Stimulated activated memory B cell treated with anti-CD40 and anti-IgM and Interleukin-4, amounts not matched to agents 10 μg/mL and 1 μg/mL and 100 μg/mL, for 72 hours (primary cell): ENCODE data around the gene FBXO17.

Experiments used
- ATAC-seq: fragments of 150-1000 bp; cut with Tn5 transposase; 2 replicates; pipeline ENCODE4 v1.10.0; 2021
- H3K27ac Mint-ChIP-seq: one replicate; pipeline ENCODE4 v1.8.0; 2022; ENCODE audit warnings: mild to moderate bottlenecking, mixed read lengths
- H3K27me3 Mint-ChIP-seq: one replicate; pipeline ENCODE4 v1.8.0; 2022; ENCODE audit warnings: mixed read lengths
- H3K36me3 Mint-ChIP-seq: one replicate; pipeline ENCODE4 v1.8.0; 2022; ENCODE audit warnings: mixed read lengths
- H3K4me1 Mint-ChIP-seq: one replicate; pipeline ENCODE4 v1.8.0; 2022; ENCODE audit warnings: mixed read lengths
- H3K4me3 Mint-ChIP-seq: one replicate; pipeline ENCODE4 v1.8.0; 2022; ENCODE audit warnings: mild to moderate bottlenecking, moderate library complexity, mixed read lengths
- H3K9me3 Mint-ChIP-seq: one replicate; pipeline ENCODE4 v1.8.0; 2022; ENCODE audit warnings: mixed read lengths

Gene FBXO17

DNA sequence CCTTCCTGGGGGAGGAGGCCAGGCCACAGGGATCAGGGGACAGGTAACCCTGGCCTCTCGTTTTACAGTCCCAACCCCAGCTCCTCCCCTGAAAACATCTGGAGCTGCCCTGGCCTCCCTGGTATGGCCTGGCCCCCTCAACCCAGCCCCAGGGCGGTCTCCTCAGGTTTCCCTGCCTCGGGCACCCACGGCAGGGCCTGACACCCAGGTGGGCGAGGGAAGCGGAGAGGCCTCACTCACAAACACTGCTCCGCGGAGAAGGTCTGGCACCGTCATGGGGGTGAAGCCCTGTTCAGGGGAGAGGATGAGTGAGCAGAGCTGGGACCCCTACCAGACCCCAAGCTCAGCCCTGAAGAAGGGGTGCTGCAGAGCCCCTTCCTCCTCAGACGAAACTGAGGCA is 57.0 kb downstream of the FBXO17 start:
- Mint-ChIP-seq H3K4me3 (no peak overlapping the region), H3K4me1 (no peaks in the 10 kb centered on the region), H3K36me3 (peaks cover 34% of the 10 kb centered on the region), H3K27me3 (no peaks in the 10 kb centered on the region), H3K27ac (no peak overlapping the region), H3K9me3 (no peaks in the 10 kb centered on the region)
- no peak for ATAC-seq

GRCh38 chr19:38917921-38918491 is 57.5 kb downstream of the FBXO17 start:
- Mint-ChIP-seq H3K27ac (no peak overlapping the region), H3K36me3 (peaks cover 35% of the 10 kb centered on the region), H3K27me3 (no peaks in the 10 kb centered on the region), H3K4me1 (peaks cover 3% of the 10 kb centered on the region), H3K9me3 (no peaks in the 10 kb centered on the region), H3K4me3 (no peak overlapping the region)
- ATAC-seq, result no peak

- peaks cover 35% of the 10 kb centered on the region for H3K36me3 Mint-ChIP-seq
- no peaks in the 10 kb centered on the region for H3K9me3 Mint-ChIP-seq
- no peak for ATAC-seq
- no peak overlapping the region for H3K4me3 Mint-ChIP-seq
- H3K27ac Mint-ChIP-seq, result no peak overlapping the region
- no peaks in the 10 kb centered on the region for H3K27me3 Mint-ChIP-seq
- H3K4me1 Mint-ChIP-seq, result peaks cover 7% of the 10 kb centered on the region
These were observed 58.0 kb downstream of the FBXO17 start for GRCh38 chr19:38917516-38917915.

- ATAC-seq, result no peak
- Mint-ChIP-seq H3K9me3 (no peaks in the 10 kb centered on the region), H3K27me3 (peaks cover 6% of the 10 kb centered on the region), H3K4me3 (no peak overlapping the region), H3K36me3 (peaks cover 30% of the 10 kb centered on the region), H3K27ac (no peak overlapping the region), H3K4me1 (peaks cover 9% of the 10 kb centered on the region)
These were observed 59.9 kb downstream of the FBXO17 start for GRCh38 chr19:38915329-38916321.

GRCh38 chr19:38913958-38914357 is 61.6 kb downstream of the FBXO17 start:
- Mint-ChIP-seq H3K4me1 (peaks cover 9% of the 10 kb centered on the region), H3K27me3 (peaks cover 10% of the 10 kb centered on the region)
- no peak for ATAC-seq

DNA sequence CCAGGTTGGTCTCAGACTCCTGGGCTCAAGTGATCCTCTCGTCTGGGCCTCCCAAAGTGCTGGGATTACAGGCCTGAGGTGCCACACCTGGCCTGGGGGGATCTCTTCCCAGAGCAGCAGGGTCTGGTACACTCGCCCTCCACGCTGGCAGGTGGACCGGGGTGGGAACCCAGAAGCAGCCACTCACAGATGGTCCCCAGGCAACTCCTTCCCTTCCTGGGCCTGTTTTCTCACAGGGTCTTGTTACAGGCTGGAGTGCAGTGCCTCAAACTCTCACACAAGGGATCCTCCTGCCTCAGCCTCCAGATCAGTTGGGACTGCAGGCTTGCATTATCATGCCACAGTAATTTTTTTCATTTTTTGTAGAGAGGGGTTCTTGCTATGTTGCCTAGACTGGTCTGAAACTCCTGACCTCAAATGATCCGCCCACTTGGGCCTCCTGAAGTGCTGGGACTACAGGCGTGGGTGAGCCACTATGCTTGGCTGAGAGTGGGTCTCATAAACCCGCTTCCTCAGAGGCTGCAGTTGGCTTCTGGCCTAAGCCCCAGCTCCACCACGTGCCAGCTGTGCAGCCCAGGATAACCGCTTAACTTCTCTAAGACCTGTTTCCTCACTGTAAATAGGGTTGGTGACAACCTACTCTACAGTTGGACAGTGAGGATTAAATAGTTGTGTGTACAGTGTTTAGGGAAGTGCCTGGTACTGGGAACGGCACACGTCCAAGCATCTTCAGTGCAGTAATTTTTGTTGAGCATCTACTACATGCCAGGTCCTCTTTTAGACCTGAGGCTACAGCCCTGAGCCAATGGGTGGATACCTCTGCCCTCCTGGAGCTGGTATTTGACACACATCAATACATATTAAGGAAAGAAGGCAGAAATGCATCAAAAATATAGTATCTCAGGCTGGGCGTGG is 62.7 kb downstream of the FBXO17 start:
- Mint-ChIP-seq H3K9me3 (no peaks in the 10 kb centered on the region), H3K4me1 (peaks cover 9% of the 10 kb centered on the region), H3K36me3 (peaks cover 50% of the 10 kb centered on the region), H3K4me3 (no peak overlapping the region), H3K27me3 (peaks cover 10% of the 10 kb centered on the region), H3K27ac (no peak overlapping the region)
- ATAC-seq, result peak; percentile 61

More at GRCh38 chr19:38913958-38914357, 61.6 kb downstream of the FBXO17 start:
- Mint-ChIP-seq H3K4me3 (no peak overlapping the region), H3K27ac (no peak overlapping the region), H3K36me3 (peaks cover 39% of the 10 kb centered on the region), H3K9me3 (no peaks in the 10 kb centered on the region)

GRCh38 chr19:38911388-38912001 is 64.0 kb downstream of the FBXO17 start:
- Mint-ChIP-seq H3K27me3 (peaks cover 10% of the 10 kb centered on the region), H3K36me3 (peaks cover 62% of the 10 kb centered on the region), H3K4me1 (peaks cover 9% of the 10 kb centered on the region), H3K9me3 (no peaks in the 10 kb centered on the region), H3K4me3 (no peak overlapping the region), H3K27ac (no peak overlapping the region)
- peak; percentile 34 for ATAC-seq

GRCh38 chr19:38910488-38910887 is 65.1 kb downstream of the FBXO17 start:
- Mint-ChIP-seq H3K9me3 (no peaks in the 10 kb centered on the region), H3K4me1 (peaks cover 9% of the 10 kb centered on the region), H3K27me3 (peaks cover 10% of the 10 kb centered on the region), H3K27ac (no peak overlapping the region), H3K4me3 (no peak overlapping the region), H3K36me3 (peaks cover 53% of the 10 kb centered on the region)
- ATAC-seq, result no peak

DNA sequence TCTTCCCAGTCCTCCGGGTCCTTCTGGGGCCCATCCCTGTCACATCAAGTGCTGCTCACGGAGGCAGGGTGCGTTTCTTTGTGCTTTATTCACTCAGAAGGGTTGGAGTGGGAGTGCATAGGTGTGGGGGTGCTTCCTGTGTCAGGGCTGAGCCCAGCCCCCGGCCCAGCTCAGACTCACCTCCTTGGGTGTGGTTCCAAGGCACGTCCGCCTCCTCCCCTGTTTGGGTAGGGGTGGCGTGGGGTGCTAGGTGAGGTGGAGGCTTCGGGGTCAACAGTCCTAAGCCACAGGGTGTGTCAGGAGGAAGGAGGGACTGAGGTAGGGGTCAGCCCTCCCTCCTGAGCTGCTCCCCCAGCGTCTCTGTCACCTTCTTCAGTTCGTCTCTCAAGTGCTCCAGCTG is 66.6 kb downstream of the FBXO17 start:
- Mint-ChIP-seq H3K4me3 (no peak overlapping the region), H3K36me3 (peaks cover 56% of the 10 kb centered on the region), H3K27ac (no peak overlapping the region), H3K9me3 (no peaks in the 10 kb centered on the region), H3K4me1 (peaks cover 16% of the 10 kb centered on the region), H3K27me3 (peaks cover 10% of the 10 kb centered on the region)
- no peak for ATAC-seq

DNA sequence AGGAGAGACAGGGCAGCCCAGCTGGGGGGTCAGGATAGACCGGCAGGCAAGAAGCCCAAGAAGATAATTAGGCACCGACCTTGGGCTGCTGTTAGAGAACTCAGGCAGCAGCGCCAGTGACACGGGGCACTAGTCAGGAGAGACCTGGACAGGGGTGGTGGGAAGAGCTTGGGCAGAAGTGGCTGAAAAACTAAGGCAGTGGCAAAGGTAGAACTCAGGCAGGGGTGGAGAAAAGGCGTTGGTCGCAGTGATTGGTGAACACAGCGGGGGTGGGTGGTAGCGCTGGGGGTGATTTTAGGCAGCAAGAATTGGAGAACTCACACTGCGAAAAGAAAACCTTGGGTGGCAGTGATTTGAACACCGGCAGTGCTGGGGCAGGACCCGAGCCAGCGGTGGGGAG is 67.9 kb downstream of the FBXO17 start:
- Mint-ChIP-seq H3K27me3 (peaks cover 10% of the 10 kb centered on the region), H3K4me3 (no peak overlapping the region), H3K4me1 (peaks cover 10% of the 10 kb centered on the region), H3K36me3 (peaks cover 51% of the 10 kb centered on the region), H3K27ac (no peak overlapping the region), H3K9me3 (no peaks in the 10 kb centered on the region)
- ATAC-seq, result no peak

DNA sequence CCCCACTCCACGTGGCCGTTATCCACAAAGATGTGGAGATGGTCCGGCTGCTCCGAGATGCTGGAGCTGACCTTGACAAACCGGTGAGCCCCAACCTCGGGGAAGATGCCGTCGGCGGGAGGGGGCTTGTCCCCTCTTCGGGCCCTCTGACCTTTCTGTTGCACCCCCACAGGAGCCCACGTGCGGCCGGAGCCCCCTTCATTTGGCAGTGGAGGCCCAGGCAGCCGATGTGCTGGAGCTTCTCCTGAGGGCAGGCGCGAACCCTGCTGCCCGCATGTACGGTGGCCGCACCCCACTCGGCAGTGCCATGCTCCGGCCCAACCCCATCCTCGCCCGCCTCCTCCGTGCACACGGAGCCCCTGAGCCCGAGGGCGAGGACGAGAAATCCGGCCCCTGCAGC is 68.3 kb downstream of the FBXO17 start:
- Mint-ChIP-seq H3K4me3 (no peak overlapping the region), H3K27me3 (peaks cover 10% of the 10 kb centered on the region), H3K9me3 (no peaks in the 10 kb centered on the region), H3K36me3 (peaks cover 51% of the 10 kb centered on the region), H3K4me1 (peaks cover 7% of the 10 kb centered on the region), H3K27ac (no peak overlapping the region)
- ATAC-seq, result no peak

- no peak for ATAC-seq
- peaks cover 3% of the 10 kb centered on the region for H3K27me3 Mint-ChIP-seq
- H3K9me3 Mint-ChIP-seq, result no peaks in the 10 kb centered on the region
- peaks cover 53% of the 10 kb centered on the region for H3K36me3 Mint-ChIP-seq
- H3K27ac Mint-ChIP-seq, result no peak overlapping the region
- peaks cover 17% of the 10 kb centered on the region for H3K4me1 Mint-ChIP-seq
- H3K4me3 Mint-ChIP-seq, result no peak overlapping the region
These were observed 69.9 kb downstream of the FBXO17 start for GRCh38 chr19:38905620-38906019.

- Mint-ChIP-seq H3K9me3 (no peaks in the 10 kb centered on the region), H3K27me3 (no peaks in the 10 kb centered on the region), H3K36me3 (peaks cover 50% of the 10 kb centered on the region), H3K27ac (no peak overlapping the region), H3K4me1 (peaks cover 23% of the 10 kb centered on the region), H3K4me3 (no peak overlapping the region)
- ATAC-seq, result peak; percentile 58
These were observed 70.7 kb downstream of the FBXO17 start for GRCh38 chr19:38904581-38905539.

GRCh38 chr19:38901683-38902082 is 73.9 kb downstream of the FBXO17 start:
- peaks cover 22% of the 10 kb centered on the region for H3K36me3 Mint-ChIP-seq
- H3K4me3 Mint-ChIP-seq, result peak overlapping the region; percentile 27
- H3K4me1 Mint-ChIP-seq, result peaks cover 45% of the 10 kb centered on the region
- no peaks in the 10 kb centered on the region for H3K9me3 Mint-ChIP-seq
- no peak for ATAC-seq
- no peaks in the 10 kb centered on the region for H3K27me3 Mint-ChIP-seq
- H3K27ac Mint-ChIP-seq, result no peak overlapping the region
